ENCODE data around the gene JAK2.
"Not testable (repeated sequence)": the region's sequence is repeated elsewhere in the genome, so short reads cannot be mapped to it uniquely, and the experiment has no call there.

Gene JAK2

GRCh38 chr9:5002811-5003210, 17.7 kb downstream of the JAK2 start:
- Histone ChIP-seq H3K27me3 (ENCODE audit: insufficient read depth, low read length) (no peaks in the 10 kb centered on the region), H3K27ac (ENCODE audit: low read length) (no peak overlapping the region), H3K4me3 (ENCODE audit: low read length) (no peak overlapping the region), H3K4me1 (ENCODE audit: insufficient read depth, low read length) (peaks cover 8% of the 10 kb centered on the region), H3K9ac (ENCODE audit: low read depth, low read length) (no peak overlapping the region), H3K9me3 (ENCODE audit: insufficient read depth, low read depth, low read length) (peaks cover 3% of the 10 kb centered on the region; the same call in 1 of the 2 replicates), H3K36me3 (ENCODE audit: insufficient read depth, low read depth, low read length) (no peaks in the 10 kb centered on the region)

- Histone ChIP-seq H3K27ac (ENCODE audit: low read length) (no peak overlapping the region), H3K4me1 (ENCODE audit: insufficient read depth, low read length) (peaks cover 8% of the 10 kb centered on the region), H3K27me3 (ENCODE audit: insufficient read depth, low read length) (no peaks in the 10 kb centered on the region), H3K9me3 (ENCODE audit: insufficient read depth, low read depth, low read length) (peaks cover 3% of the 10 kb centered on the region; the same call in 1 of the 2 replicates), H3K9ac (ENCODE audit: low read depth, low read length) (no peak overlapping the region), H3K4me3 (ENCODE audit: low read length) (no peak overlapping the region), H3K36me3 (ENCODE audit: insufficient read depth, low read depth, low read length) (no peaks in the 10 kb centered on the region)
These were observed 19.4 kb downstream of the JAK2 start for GRCh38 chr9:5004481-5004880.

DNA sequence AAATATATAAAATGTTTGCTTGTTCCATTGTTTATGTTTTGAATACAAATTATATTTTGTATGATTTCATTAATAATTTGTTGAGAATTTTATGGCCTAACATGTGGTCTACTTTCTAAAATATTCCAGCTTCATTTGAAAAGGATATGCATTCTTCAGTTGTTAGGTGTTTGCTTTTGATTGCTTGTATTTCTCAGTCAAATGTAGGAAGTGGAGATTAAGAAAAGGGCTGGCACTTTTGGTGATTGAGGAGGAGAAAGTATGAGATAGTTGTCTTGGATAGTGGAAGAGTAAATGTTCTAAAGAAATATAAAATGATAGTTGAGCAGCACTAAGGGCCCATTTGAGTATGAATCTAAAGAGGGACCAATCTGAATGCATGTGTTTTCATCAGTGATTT, 23.1 kb downstream of the JAK2 start:
- Histone ChIP-seq H3K9ac (ENCODE audit: low read depth, low read length) (no peak overlapping the region), H3K9me3 (ENCODE audit: insufficient read depth, low read depth, low read length) (peaks cover 3% of the 10 kb centered on the region; the same call in 1 of the 2 replicates), H3K4me1 (ENCODE audit: insufficient read depth, low read length) (no peaks in the 10 kb centered on the region), H3K4me3 (ENCODE audit: low read length) (no peak overlapping the region), H3K27me3 (ENCODE audit: insufficient read depth, low read length) (no peaks in the 10 kb centered on the region), H3K36me3 (ENCODE audit: insufficient read depth, low read depth, low read length) (no peaks in the 10 kb centered on the region), H3K27ac (ENCODE audit: low read length) (no peak overlapping the region)

- no peak overlapping the region for H3K4me3 ChIP-seq (ENCODE audit: low read length)
- no peaks in the 10 kb centered on the region for H3K4me1 ChIP-seq (ENCODE audit: insufficient read depth, low read length)
- no peak overlapping the region for H3K9ac ChIP-seq (ENCODE audit: low read depth, low read length)
- H3K27me3 ChIP-seq (ENCODE audit: insufficient read depth, low read length): no peaks in the 10 kb centered on the region
- H3K9me3 ChIP-seq (ENCODE audit: insufficient read depth, low read depth, low read length): no peaks in the 10 kb centered on the region
- no peaks in the 10 kb centered on the region for H3K36me3 ChIP-seq (ENCODE audit: insufficient read depth, low read depth, low read length)
- H3K27ac ChIP-seq (ENCODE audit: low read length): no peak overlapping the region
These were observed 28.3 kb downstream of the JAK2 start for GRCh38 chr9:5013374-5013773.

DNA sequence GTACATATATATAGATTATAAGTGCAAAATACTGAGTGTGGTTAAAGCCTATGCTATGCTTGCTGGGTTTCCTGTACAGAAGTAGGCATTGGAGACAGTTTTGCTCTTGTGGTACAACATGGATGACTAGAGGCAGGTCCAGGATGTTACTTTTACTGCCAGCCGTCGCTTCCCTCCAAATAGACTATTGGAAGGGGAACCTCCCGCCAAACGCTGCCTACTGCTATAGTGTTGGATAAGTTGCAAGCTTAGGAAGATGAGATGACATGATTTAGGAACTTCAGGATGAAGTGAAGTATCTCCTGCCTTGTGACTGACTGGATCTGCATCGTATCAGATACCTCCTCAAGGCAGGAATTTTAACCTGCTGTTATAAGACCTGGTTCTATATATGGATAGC, 30.9 kb downstream of the JAK2 start:
- Histone ChIP-seq H3K27ac (ENCODE audit: low read length) (no peak overlapping the region), H3K4me3 (ENCODE audit: low read length) (no peak overlapping the region), H3K27me3 (ENCODE audit: insufficient read depth, low read length) (no peaks in the 10 kb centered on the region), H3K9me3 (ENCODE audit: insufficient read depth, low read depth, low read length) (no peaks in the 10 kb centered on the region), H3K9ac (ENCODE audit: low read depth, low read length) (no peak overlapping the region), H3K4me1 (ENCODE audit: insufficient read depth, low read length) (no peaks in the 10 kb centered on the region), H3K36me3 (ENCODE audit: insufficient read depth, low read depth, low read length) (no peaks in the 10 kb centered on the region)

- no peaks in the 10 kb centered on the region for H3K9me3 ChIP-seq (ENCODE audit: insufficient read depth, low read depth, low read length)
- no peak overlapping the region for H3K4me3 ChIP-seq (ENCODE audit: low read length)
- no peaks in the 10 kb centered on the region for H3K27me3 ChIP-seq (ENCODE audit: insufficient read depth, low read length)
- H3K27ac ChIP-seq (ENCODE audit: low read length): no peak overlapping the region
- H3K9ac ChIP-seq (ENCODE audit: low read depth, low read length): no peak overlapping the region
- H3K4me1 ChIP-seq (ENCODE audit: insufficient read depth, low read length): no peaks in the 10 kb centered on the region
- no peaks in the 10 kb centered on the region for H3K36me3 ChIP-seq (ENCODE audit: insufficient read depth, low read depth, low read length)
These were observed 40.3 kb downstream of the JAK2 start for GRCh38 chr9:5025416-5025815.

- not testable (repeated sequence) for H3K27ac ChIP-seq (ENCODE audit: low read length); H3K27me3 ChIP-seq (ENCODE audit: insufficient read depth, low read length); H3K4me3 ChIP-seq (ENCODE audit: low read length); H3K4me1 ChIP-seq (ENCODE audit: insufficient read depth, low read length); H3K9me3 ChIP-seq (ENCODE audit: insufficient read depth, low read depth, low read length); H3K36me3 ChIP-seq (ENCODE audit: insufficient read depth, low read depth, low read length); H3K9ac ChIP-seq (ENCODE audit: low read depth, low read length)
These were observed 46.9 kb downstream of the JAK2 start for GRCh38 chr9:5031941-5032340.

GRCh38 chr9:5040730-5041389, 55.8 kb downstream of the JAK2 start:
- Histone ChIP-seq H3K4me1 (ENCODE audit: insufficient read depth, low read length) (no peaks in the 10 kb centered on the region), H3K4me3 (ENCODE audit: low read length) (no peak overlapping the region), H3K9ac (ENCODE audit: low read depth, low read length) (no peak overlapping the region), H3K36me3 (ENCODE audit: insufficient read depth, low read depth, low read length) (no peaks in the 10 kb centered on the region), H3K27me3 (ENCODE audit: insufficient read depth, low read length) (no peaks in the 10 kb centered on the region), H3K27ac (ENCODE audit: low read length) (no peak overlapping the region), H3K9me3 (ENCODE audit: insufficient read depth, low read depth, low read length) (peaks cover 8% of the 10 kb centered on the region; the same call in 1 of the 2 replicates)

- no peak overlapping the region for H3K27ac ChIP-seq (ENCODE audit: low read length)
- H3K4me3 ChIP-seq (ENCODE audit: low read length): no peak overlapping the region
- H3K9ac ChIP-seq (ENCODE audit: low read depth, low read length): no peak overlapping the region
- H3K27me3 ChIP-seq (ENCODE audit: insufficient read depth, low read length): no peaks in the 10 kb centered on the region
- H3K9me3 ChIP-seq (ENCODE audit: insufficient read depth, low read depth, low read length): peaks cover 8% of the 10 kb centered on the region; the same call in 1 of the 2 replicates
- H3K4me1 ChIP-seq (ENCODE audit: insufficient read depth, low read length): no peaks in the 10 kb centered on the region
- no peaks in the 10 kb centered on the region for H3K36me3 ChIP-seq (ENCODE audit: insufficient read depth, low read depth, low read length)
These were observed 56.5 kb downstream of the JAK2 start for GRCh38 chr9:5041390-5042115.

- Histone ChIP-seq H3K36me3 (ENCODE audit: insufficient read depth, low read depth, low read length) (no peaks in the 10 kb centered on the region), H3K9me3 (ENCODE audit: insufficient read depth, low read depth, low read length) (peaks cover 8% of the 10 kb centered on the region; the same call in 1 of the 2 replicates), H3K9ac (ENCODE audit: low read depth, low read length) (no peak overlapping the region), H3K4me3 (ENCODE audit: low read length) (no peak overlapping the region), H3K27me3 (ENCODE audit: insufficient read depth, low read length) (no peaks in the 10 kb centered on the region), H3K27ac (ENCODE audit: low read length) (no peak overlapping the region), H3K4me1 (ENCODE audit: insufficient read depth, low read length) (no peaks in the 10 kb centered on the region)
These were observed 57.6 kb downstream of the JAK2 start for GRCh38 chr9:5042661-5043178.

DNA sequence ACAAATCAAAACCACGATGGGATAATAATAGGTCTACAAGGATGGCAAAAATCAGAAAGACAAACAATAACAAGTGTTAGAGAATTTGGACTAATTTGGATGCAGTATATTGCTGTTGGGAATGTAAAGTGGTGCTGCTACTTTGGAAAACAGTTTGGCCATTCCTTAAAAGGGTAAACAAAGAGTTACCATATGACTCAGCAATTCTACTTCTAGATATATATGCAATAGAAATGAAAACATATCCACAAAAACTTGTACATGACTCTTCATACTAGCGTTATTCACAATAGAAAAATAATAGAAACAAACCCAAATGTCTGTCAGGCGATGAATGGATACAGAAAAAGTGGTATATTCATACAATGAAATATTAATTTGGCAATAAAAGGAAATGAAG, 58.3 kb downstream of the JAK2 start:
- Histone ChIP-seq H3K4me3 (ENCODE audit: low read length) (no peak overlapping the region), H3K9me3 (ENCODE audit: insufficient read depth, low read depth, low read length) (peaks cover 8% of the 10 kb centered on the region; the same call in 1 of the 2 replicates), H3K9ac (ENCODE audit: low read depth, low read length) (no peak overlapping the region), H3K27ac (ENCODE audit: low read length) (no peak overlapping the region), H3K36me3 (ENCODE audit: insufficient read depth, low read depth, low read length) (no peaks in the 10 kb centered on the region), H3K27me3 (ENCODE audit: insufficient read depth, low read length) (no peaks in the 10 kb centered on the region), H3K4me1 (ENCODE audit: insufficient read depth, low read length) (no peaks in the 10 kb centered on the region)

DNA sequence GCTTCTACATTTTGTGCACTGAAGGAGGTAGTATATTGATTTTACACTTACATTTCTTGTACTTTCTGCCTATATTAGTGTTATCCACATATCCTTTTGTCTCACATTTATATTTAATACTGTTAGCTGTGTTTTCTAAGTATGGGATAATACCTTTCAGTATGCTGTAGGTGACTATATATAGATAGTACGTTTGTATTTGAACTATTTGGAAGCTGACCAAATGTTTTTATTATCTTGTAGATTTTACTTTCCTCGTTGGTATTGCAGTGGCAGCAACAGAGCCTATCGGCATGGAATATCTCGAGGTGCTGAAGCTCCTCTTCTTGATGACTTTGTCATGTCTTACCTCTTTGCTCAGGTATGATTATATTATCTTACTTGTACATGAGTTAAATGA, 59.1 kb downstream of the JAK2 start:
- Histone ChIP-seq H3K4me1 (ENCODE audit: insufficient read depth, low read length) (no peaks in the 10 kb centered on the region), H3K36me3 (ENCODE audit: insufficient read depth, low read depth, low read length) (no peaks in the 10 kb centered on the region), H3K27me3 (ENCODE audit: insufficient read depth, low read length) (no peaks in the 10 kb centered on the region), H3K9ac (ENCODE audit: low read depth, low read length) (no peak overlapping the region), H3K27ac (ENCODE audit: low read length) (no peak overlapping the region), H3K9me3 (ENCODE audit: insufficient read depth, low read depth, low read length) (peaks cover 8% of the 10 kb centered on the region; the same call in 1 of the 2 replicates), H3K4me3 (ENCODE audit: low read length) (no peak overlapping the region)

Data from iPS-20b (cell line).